Calu3 (cell line): ENCODE measurements around the gene LPAR1. TPM values are rescaled to one million over a fixed set of nuclear protein-coding genes. Genes with fewer than 3 reads are reported as not detected.

Experiments used
- BruUV-seq: library from RNA; stranded (reverse); fragments of 400-500 nt; replicated peaks from 2 replicates; lab custom pipeline; 2021; lab: Mats Ljungman, UMichigan
- CTCF ChIA-PET: fragments of 300-600 bp; sonication (Branson Sonifier 250); formaldehyde crosslinking; loops from one replicate; lab custom pipeline; 2022; ENCODE audit warnings: antibody characterized with exemption; lab: Charles Lee
- DNase-seq: peaks from one replicate; pipeline ENCODE4 v3.0.0; 2022
- H3K27ac Mint-ChIP-seq: one replicate; pipeline ENCODE4 v1.8.0; 2022; ENCODE audit warnings: mixed read lengths; ENCODE audit not compliant: unreplicated experiment
- H3K27me3 Mint-ChIP-seq: one replicate; pipeline ENCODE4 v1.8.0; 2022; ENCODE audit warnings: mixed read lengths; ENCODE audit not compliant: unreplicated experiment
- H3K36me3 Mint-ChIP-seq: one replicate; pipeline ENCODE4 v1.8.0; 2022; ENCODE audit warnings: mild to moderate bottlenecking, moderate library complexity, mixed read lengths; ENCODE audit not compliant: insufficient read depth, unreplicated experiment
- H3K4me1 Mint-ChIP-seq: one replicate; pipeline ENCODE4 v1.8.0; 2022; ENCODE audit warnings: mild to moderate bottlenecking, low read depth, mixed read lengths; ENCODE audit not compliant: unreplicated experiment
- H3K4me3 Mint-ChIP-seq: one replicate; pipeline ENCODE4 v1.8.0; 2022; ENCODE audit warnings: mild to moderate bottlenecking, low read depth, moderate library complexity, mixed read lengths; ENCODE audit not compliant: unreplicated experiment
- H3K9me3 Mint-ChIP-seq: one replicate; pipeline ENCODE4 v1.8.0; 2022; ENCODE audit warnings: low read depth, mixed read lengths; ENCODE audit not compliant: unreplicated experiment
- intact Hi-C: fragments of 100-400 bp; cut with micrococcal nuclease; formaldehyde crosslinking; loops from one replicate; pipeline ENCODE4 v1.10.0; 2022; ENCODE audit not compliant: unreplicated experiment
- total RNA-seq: library from RNA; stranded (reverse); gene quantifications from 2 replicates; pipeline ENCODE4 v1.2.3, GENCODE V29; 2022
- TF ChIP-seq, protein P1 (sequence below): fragments of 200-600 bp; IDR thresholded peaks from one replicate; pipeline ENCODE4 v1.8.0; 2022; ENCODE audit warnings: antibody characterized with exemption; ENCODE audit not compliant: unreplicated experiment

The LPAR1 gene
- total RNA-seq, 1 experiment from 2014 or later = 6.3 TPM

DNA sequence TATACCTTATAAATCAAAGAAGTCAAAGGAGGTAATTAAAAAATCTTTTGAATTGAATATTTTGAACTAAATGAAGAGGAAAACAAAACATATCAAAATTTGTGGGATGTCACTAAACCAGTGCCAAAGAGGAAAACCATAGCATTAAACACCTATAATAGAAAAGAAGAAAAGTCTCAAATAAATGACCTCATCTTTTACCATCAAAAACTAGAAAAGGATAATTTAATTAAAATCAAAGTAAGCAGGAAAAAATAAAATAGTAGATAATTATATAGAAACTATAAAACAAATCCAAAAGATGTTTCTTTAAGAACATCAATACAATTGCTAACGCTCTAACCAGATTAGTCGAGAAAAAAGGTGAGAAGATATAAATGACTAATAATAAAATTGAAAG lies 47.8 kb downstream of the LPAR1 start:
- no peaks in the 10 kb centered on the region for H3K9me3 Mint-ChIP-seq
- CTCF ChIA-PET = no interaction called here
- H3K27me3 Mint-ChIP-seq = no peaks in the 10 kb centered on the region
- no peak for DNase-seq
- H3K36me3 Mint-ChIP-seq = no peaks in the 10 kb centered on the region
- intact Hi-C loops = no loop called here
- H3K27ac Mint-ChIP-seq = no peak overlapping the region
- TF ChIP-seq, protein P1, sequence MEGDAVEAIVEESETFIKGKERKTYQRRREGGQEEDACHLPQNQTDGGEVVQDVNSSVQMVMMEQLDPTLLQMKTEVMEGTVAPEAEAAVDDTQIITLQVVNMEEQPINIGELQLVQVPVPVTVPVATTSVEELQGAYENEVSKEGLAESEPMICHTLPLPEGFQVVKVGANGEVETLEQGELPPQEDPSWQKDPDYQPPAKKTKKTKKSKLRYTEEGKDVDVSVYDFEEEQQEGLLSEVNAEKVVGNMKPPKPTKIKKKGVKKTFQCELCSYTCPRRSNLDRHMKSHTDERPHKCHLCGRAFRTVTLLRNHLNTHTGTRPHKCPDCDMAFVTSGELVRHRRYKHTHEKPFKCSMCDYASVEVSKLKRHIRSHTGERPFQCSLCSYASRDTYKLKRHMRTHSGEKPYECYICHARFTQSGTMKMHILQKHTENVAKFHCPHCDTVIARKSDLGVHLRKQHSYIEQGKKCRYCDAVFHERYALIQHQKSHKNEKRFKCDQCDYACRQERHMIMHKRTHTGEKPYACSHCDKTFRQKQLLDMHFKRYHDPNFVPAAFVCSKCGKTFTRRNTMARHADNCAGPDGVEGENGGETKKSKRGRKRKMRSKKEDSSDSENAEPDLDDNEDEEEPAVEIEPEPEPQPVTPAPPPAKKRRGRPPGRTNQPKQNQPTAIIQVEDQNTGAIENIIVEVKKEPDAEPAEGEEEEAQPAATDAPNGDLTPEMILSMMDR = no peak
- BruUV-seq = no TSS peak
- no peaks in the 10 kb centered on the region for H3K4me1 Mint-ChIP-seq
- H3K4me3 Mint-ChIP-seq = no peak overlapping the region

DNA sequence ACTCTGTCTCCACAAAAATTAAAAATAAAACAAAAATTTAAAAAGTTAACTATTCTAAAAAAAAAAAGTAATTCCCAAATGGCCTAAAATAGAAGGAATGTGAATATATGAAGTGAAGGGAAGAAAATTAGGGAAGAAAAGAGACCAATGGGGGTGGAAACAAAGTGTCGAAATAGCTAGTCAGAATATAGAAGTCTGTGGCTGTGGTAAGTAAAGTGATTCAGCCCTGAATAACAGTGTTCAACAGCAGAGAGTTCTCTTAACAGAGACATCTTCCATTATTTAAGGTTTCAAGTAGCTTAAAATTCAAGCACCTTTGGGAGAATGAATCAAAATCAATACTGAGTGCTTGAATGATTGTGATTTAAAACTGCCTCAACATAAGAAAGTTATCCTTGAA lies 51.7 kb downstream of the LPAR1 start:
- CTCF ChIA-PET = no interaction called here
- Mint-ChIP-seq H3K4me3 (no peak overlapping the region), H3K27ac (no peak overlapping the region), H3K27me3 (no peaks in the 10 kb centered on the region), H3K4me1 (no peaks in the 10 kb centered on the region), H3K9me3 (no peaks in the 10 kb centered on the region), H3K36me3 (no peaks in the 10 kb centered on the region)
- TF ChIP-seq, protein P1 = no peak
- no TSS peak for BruUV-seq
- DNase-seq = no peak
- intact Hi-C loops = no loop called here

GRCh38 chr9:110984890-110985437 lies 53.3 kb downstream of the LPAR1 start:
- H3K27me3 Mint-ChIP-seq = no peaks in the 10 kb centered on the region
- no TSS peak for BruUV-seq
- TF ChIP-seq, protein P1 = no peak
- H3K4me1 Mint-ChIP-seq = no peaks in the 10 kb centered on the region
- no peaks in the 10 kb centered on the region for H3K9me3 Mint-ChIP-seq
- no peak for DNase-seq
- intact Hi-C loops = no loop called here
- H3K4me3 Mint-ChIP-seq = no peak overlapping the region
- no peak overlapping the region for H3K27ac Mint-ChIP-seq
- H3K36me3 Mint-ChIP-seq = no peaks in the 10 kb centered on the region
- CTCF ChIA-PET = no interaction called here

DNA sequence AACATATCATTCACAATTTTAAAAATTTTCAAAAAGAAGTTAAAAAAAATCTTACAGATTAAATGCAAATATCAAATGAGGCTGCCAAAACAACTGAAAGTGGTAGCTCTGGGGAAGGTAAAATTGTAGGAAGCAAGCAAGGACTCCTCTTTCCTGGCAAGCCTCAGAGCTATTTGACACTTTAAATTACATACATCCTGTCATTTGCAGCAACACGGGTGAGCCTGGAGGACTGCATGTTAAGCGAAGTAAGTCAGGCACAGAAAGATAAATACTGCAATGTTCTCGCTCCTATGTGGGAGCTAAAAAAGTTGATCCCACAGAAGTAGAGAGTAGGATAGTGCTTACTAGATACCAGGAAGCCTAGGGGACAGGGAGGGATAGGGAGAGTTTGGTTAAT lies 58.0 kb downstream of the LPAR1 start:
- no peak for DNase-seq
- Mint-ChIP-seq H3K4me3 (no peak overlapping the region), H3K4me1 (peaks cover 19% of the 10 kb centered on the region), H3K27me3 (no peaks in the 10 kb centered on the region), H3K36me3 (no peaks in the 10 kb centered on the region), H3K9me3 (no peaks in the 10 kb centered on the region), H3K27ac (no peak overlapping the region)
- TF ChIP-seq, protein P1 = no peak
- intact Hi-C loops = no loop called here
- CTCF ChIA-PET = no interaction called here
- no TSS peak for BruUV-seq
